Stimulated activated CD8-positive, alpha-beta memory T cell treated with anti-CD3 and anti-CD28 coated beads, Interleukin-4, amount 100 ng/mL, for 1 hour (primary cell): ENCODE measurements around the gene MTERF2.

Experiments
- DNase-seq, 2 donors: peaks; one replicate each; pipeline ENCODE4 v3.0.0-alpha.2; 2020; ENCODE audit warnings: low read depth in 2 of 2, low spot score in 1 of 2

Gene MTERF2

GRCh38 chr12:106954462-106955376 lies 32.2 kb downstream of the MTERF2 start:
- DNase-seq = no peak

- no peak for DNase-seq
Measured at GRCh38 chr12:106953352-106954250, 33.3 kb downstream of the MTERF2 start.

- no peak for DNase-seq
Measured at GRCh38 chr12:106950591-106950990, 36.4 kb downstream of the MTERF2 start.

GRCh38 chr12:106947461-106947860 lies 39.5 kb downstream of the MTERF2 start:
- DNase-seq = no peak

GRCh38 chr12:106945261-106945851 lies 41.6 kb downstream of the MTERF2 start:
- DNase-seq = no peak

GRCh38 chr12:106942775-106943174 lies 44.2 kb downstream of the MTERF2 start:
- DNase-seq = no peak

- DNase-seq = no peak
Measured at GRCh38 chr12:106941481-106942156, 45.3 kb downstream of the MTERF2 start.

- DNase-seq = no peak
Measured at GRCh38 chr12:106934277-106934676, 52.7 kb downstream of the MTERF2 start.
